EL (cell line): ENCODE measurements around the gene UGT1A7.
"Not testable (repeated sequence)": the region's sequence is repeated elsewhere in the genome, so short reads cannot be mapped to it uniquely, and the experiment has no call there.

Experiments
- DNase-seq: peaks from one replicate; pipeline ENCODE4 v3.0.0-alpha.2; 2016

Gene UGT1A7

DNA sequence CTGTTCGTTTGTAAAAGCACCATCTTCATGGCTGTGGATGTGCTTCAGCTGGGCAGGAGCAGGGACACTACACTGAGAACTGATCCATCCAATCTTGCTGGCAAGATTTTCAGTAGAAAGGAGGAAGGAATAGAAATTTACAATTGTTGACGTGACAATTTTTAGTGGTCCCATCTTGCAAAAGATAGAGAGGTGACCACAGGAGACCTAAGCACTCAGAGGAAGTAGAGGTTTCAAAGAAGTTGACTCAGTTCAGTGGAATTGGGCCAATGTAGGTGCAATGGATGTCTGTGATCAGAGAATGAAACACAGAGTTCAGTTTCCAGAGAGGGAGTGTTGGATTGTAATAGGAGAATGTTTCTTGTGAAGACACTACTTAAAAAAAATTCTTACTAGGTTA is 32.4 kb downstream of the UGT1A7 start:
- DNase-seq, result no peak

DNA sequence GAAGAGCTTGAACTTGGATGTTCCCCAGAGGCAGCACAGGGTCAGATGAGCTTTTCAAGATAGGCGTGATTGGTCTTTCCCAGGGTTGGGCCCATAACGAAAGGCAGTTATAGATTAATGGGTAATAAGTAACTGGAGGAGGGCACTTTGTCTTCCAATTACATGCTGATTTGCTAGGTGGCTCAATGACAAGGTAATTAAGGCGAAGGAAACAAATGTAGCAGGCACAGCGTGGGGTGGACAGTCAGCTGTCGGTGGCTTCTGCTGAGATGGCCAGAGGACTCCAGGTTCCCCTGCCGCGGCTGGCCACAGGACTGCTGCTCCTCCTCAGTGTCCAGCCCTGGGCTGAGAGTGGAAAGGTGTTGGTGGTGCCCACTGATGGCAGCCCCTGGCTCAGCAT is 36.9 kb downstream of the UGT1A7 start, which contains the start of gene UGT1A4:
TSS of gene UGT1A4 (plus strand) at position 185 of the 400 bp plus-strand sequence. CDS start at position 270, 85 bp downstream.
- DNase-seq, result no peak

DNA sequence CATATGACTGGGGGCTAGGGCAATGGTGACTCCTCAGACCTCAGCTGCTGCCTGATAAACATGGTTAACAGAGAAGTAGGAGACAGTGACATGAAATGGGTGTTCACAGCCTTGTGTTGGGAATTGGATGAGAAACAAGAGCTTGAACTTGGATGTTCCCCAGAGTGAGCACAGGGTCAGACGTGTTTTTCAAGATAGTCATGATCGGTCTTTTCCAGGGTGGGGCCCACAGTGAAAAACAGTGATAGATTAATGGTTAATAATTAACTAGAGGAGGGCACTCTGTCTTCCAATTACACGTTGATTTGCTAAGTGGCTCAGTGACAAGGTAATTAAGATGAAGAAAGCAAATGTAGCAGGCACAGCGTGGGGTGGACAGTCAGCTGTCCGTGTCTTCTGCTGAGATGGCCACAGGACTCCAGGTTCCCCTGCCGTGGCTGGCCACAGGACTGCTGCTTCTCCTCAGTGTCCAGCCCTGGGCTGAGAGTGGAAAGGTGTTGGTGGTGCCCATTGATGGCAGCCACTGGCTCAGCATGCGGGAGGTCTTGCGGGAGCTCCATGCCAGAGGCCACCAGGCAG is 47.1 kb downstream of the UGT1A7 start, which contains the start of gene UGT1A3:
TSS of gene UGT1A3 (plus strand) at position 320 of the 579 bp plus-strand sequence. CDS start at position 405, 85 bp downstream.
- DNase-seq, result no peak

DNA sequence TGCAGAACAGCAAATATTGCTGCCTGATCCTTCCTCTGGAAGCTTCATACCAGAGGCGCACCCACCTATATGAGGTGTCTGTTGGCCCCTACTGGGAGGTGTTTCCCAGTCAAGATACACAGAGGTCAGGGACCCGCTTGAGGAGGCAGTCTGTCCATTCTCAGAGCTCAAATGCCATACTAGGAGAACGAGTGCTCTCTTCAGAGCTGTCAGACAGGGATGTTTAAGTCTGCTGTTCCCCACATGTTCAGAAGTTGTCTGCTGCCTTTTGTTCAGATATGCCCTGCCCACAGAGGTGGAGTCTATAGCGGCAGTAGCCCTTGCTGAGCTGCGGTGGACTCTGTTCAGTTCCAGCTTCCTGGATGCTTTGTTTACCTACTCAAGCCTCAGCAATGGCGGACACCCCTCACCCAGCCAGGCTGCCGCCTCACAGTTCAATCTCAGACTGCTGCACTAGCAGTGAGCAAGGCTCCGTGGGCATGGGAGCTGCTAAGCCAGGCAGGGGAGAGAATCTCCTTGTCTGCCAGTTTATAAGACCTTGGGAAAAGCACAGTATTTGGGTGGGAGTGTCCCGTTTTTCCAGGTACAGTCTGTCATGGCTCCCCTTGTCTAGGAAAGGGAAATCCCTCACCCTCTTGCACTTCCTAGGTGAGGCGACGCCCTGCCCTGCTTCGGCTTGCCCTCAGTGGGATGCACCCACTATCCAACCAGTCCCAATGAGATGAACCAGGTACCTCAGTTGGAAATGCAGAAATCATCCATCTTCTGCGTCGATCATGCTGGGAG is 55.4 kb downstream of the UGT1A7 start:
- DNase-seq, result not testable (repeated sequence)

DNA sequence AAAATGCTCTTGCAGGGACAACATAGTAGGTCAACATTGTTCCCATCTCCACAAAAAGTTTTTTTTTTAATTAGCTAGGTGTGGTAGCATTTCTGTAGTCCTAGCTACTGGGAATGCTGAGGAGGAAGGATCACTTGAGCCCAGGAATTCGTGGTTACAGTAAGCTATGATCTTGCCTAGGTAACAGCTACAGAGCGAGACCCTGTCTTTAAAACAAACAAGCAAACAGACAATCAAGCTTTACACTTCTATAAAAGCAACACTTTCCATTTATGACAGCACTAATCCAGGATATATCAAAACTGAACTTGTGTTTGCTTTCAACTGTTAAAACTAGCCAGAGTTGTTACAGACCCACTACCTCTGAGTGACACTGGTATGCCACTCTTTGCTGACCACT is 59.2 kb downstream of the UGT1A7 start:
- no peak for DNase-seq

DNA sequence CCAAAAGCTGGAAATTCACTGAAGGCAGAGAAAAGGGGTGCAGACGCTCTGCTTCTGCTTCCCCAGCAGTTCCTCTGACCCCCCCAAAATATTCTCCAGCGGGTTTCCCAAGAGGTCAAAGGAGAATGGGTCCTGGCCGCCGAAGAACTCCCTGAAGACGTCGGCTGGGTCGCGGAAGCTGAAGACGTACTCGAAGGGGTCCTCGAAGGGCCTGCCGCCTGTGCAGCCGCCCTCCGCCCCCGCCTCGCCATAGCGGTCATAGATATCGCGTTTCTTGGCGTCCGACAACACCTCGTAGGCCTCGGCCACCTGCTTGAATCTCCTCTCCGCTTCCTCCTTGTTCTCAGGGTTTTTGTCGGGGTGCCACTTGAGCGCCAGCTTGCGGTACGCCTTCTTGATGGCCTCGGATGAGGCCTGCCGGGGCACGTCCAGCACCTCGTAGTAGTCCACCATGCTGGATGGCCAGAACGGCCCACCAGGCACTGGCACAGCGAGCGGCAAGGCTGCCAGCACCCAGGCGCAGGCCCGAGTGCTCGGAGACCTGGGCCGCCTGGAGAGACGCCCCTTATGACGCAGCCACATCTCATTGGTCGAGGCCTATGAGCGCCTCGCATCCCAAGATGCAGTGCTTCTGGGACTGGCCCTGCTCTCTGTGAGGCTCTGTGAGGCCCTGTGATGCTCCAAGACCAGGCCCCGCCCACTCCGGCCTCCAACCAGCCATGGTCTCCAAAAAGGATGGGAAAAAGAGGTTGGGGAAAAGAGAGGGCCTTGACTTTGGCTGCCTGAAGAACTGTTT is 62.0 kb downstream of the UGT1A7 start:
- no peak for DNase-seq

DNA sequence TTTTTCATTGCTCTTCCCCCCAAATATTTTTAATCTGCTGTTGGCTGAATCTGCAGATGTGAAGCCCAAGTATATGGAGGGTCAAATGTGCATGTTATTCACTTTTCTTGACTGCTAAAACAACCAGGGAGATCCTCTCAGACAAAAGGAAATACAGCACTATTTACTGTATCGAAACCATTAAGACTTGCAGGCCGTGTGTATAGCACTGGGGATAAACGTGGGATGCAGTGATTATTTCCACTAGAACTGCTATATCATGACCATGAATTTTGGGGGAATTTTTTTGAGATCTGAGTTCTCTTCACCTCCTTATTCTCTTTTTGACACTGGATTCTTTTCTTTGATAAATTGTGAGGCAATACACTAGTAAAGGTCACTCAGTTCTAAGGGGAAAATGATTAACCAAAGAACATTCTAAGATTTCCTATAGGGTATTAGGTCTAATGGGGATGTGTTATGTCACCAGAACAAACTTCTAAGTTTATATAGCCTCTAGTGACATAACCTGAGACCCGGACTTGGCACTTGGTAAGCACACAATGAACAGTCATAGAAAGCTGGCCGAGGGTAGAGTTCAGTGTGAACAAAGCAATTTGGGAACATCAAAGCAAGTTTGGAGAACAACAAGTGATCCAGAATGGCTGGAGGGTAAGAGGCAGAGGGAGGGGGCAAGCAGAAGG is 63.5 kb downstream of the UGT1A7 start:
- no peak for DNase-seq

DNA sequence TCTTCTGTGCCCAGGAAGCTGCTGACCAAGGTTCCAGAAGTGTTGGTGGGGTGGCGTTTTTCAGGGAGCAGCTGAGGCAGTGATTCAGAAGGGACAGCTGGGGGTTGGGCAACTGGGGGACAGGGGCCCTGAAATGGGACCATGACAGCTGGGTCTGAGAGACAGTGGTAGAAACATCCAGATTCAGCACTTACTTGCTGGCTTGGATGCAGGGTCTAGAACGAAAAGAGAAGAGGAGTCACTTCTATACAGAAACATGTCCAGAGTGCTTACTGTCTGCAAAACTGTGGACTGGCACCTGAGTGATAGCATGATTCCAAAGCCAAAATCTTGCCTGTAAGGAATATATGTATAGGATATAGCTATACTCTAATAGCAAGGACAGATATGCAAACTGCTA is 64.1 kb downstream of the UGT1A7 start:
- DNase-seq, result not testable (repeated sequence)

DNA sequence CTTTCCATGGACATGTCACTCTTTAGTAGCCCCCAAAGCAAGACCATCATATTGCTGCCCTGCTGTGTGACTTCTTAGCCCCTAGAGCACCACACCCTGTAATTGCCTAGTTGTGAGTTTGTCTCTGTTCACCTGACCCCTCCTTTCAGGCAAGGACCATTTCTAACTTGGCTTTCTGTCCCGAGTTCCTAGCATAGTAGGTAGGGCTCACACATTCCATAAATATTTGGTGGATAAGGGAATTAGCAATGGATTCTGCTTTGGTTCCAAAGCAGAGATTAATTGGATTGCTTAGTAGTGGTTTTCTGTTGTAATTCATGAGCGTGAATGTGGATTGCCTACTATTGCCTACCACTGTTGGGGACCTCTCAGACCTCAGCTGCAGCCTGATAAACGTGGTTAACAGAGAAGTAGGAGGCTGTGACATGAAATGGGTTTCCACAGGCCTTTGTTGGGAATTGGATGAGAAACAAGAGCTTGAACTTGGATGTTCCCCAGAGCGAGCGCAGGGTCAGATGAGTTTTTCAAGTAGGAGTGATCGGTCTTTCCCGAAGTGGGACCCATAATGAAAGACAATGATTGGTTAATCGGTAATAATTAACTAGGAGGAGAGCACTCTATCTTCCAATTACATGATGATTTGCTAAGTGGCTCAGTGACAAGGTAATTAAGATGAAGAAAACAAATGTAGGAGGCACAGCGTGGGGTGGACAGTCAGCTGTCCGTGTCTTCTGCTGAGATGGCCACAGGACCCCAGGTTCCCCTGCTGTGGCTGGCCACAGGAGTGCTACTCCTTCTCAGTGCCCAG is 65.0 kb downstream of the UGT1A7 start:
- DNase-seq, result no peak

DNA sequence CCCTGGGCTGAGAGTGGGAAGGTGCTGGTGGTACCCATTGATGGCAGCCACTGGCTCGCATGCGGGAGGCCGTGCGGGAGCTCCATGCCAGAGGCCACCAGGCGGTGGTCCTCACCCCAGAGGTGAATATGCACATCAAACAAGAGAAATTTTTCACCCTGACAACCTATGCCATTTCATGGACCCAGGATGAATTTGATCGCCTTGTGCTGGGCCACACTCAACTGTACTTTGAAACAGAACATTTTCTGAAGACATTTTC is 65.5 kb downstream of the UGT1A7 start:
- no peak for DNase-seq

DNA sequence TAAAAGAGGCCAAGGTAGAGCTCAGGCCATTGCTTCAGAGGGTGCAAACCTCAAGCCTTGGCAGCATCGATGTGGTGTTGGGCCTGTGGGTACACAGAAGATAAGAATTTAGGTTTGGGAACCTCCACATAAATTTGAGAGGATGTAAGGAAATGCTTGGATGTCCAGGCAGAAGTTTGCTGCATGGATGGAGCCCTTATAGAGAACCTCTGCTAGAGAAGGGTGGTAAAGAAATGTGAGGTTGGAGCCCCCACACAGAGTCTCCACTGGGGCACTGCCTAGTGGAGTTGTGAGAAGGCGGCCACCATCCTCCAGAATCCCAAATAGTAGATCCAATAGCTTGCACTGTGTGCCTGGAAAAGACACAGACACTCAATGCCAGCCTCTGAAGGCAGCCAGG is 69.0 kb downstream of the UGT1A7 start:
- DNase-seq, result not testable (repeated sequence)

DNA sequence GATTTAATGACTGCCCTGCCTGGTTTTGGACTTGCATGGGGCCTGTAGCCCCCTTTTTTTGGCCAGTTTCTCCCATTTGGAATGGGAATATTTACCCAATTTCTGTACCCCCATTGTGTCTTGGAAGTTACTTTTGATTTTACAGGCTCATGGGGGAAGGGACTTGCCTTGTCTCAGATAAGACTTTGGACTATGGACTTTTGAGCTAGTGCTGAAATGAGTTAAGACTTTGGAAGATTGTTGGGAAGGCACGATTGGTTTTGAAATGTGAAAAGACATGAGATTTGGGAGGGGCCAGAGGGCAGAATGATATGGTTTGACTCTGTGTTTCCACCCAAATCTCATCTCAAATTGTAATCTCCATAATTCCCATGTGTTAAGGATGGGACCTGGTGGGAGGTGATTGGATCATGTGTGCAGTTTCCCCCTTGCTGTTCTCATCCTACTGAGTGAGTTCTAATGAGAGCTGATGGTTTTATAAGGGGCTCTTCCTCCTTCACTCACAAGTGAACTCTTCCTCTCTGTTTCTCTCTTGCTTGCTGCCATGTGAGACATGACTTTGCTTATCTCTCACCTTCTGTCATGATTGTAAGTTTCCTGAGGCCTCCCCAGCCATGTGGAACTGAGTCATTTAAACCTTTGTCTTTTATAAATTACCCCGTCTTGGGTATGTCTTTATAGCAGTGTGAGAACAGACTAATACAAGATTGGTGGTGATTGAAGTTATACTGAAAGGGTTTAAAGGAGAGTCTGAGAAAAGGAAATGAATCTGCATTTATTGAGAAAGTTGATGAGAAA is 69.7 kb downstream of the UGT1A7 start:
- not testable (repeated sequence) for DNase-seq

DNA sequence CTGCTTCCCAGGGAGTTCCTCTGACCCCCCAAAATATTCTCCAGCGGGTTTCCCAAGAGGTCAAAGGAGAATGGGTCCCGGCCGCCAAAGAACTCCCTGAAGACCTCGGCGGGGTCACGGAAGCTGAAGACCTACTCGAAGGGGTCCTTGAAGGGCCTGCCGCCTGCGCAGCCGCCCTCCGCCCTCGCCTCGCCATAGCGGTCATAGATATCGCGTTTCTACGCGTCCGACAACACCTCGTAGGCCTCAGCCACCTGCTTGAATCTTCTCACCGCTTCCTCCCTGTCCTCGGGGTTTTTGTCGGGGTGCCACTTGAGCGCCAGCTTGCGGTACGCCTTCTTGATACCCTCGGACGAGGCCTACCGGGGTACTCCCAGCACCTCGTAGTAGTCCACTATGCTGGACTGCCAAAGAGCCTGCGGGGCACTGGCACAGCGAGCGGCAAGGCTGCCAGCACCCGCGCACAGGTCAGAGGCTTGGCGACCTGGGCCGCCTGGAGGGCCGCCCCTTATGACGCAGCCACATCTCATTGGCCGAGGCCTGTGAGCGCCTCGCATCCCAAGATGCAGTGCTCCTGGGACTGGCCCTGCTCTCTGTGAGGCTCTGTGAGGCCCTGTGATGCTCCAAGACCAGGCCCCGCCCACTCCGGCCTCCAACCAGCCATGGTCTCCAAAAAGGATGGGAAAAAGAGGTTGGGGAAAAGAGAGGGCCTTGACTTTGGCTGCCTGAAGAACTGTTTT is 73.3 kb downstream of the UGT1A7 start:
- no peak for DNase-seq

DNA sequence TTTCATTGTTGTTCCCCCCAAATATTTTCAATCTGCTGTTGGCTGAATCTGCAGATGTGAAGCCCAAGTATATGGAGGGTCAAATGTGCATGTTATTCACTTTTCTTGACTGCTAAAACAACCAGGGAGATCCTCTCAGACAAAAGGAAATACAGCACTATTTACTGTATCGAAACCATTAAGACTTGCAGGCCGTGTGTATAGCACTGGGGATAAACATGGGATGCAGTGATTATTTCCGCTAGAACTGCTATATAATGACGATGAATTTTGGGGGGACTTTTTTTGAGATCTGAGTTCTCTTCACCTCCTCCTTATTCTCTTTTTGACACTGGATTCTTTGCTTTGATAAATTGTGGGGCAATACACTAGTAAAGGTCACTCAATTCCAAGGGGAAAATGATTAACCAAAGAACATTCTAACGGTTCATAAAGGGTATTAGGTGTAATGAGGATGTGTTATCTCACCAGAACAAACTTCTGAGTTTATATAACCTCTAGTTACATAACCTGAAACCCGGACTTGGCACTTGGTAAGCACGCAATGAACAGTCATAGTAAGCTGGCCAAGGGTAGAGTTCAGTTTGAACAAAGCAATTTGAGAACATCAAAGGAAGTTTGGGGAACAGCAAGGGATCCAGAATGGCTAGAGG is 74.9 kb downstream of the UGT1A7 start:
- no peak for DNase-seq

DNA sequence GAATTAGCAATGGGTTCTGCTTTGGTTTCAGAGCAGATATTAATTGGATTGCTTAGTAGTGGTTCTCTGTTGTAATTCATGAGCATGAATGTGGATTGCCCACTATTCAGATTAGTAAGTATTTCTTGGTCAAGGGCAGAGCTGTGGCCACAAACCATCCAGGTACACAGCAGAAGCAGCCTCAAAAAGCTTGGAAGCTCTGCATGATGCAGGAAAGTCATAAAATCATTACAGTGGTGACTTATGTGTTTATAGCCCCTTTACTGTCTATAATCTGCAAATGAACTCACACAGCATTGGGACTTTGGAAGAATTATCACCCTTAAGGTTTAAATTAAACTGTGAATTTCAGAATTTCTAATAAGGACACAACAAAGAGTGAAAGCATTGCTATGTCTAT is 76.4 kb downstream of the UGT1A7 start:
- DNase-seq, result no peak

DNA sequence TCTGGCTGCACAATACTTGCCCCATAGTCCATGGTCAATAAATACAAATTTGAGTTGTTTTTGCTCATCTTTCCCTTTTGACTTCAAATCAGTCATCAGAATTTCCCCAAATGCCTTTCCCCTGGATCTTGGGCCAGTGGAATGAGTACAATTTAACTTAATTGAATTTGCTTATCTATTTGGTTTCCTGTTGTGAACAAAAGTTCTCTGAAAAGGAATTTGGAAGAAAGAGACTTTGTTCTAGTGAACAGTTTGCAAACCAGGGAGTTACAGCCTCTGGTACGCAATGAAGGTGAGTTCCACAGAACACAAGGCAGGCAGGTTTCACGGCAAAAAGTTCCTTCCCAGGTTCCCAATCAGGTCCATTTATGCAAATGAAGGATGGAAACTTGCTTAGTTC is 77.1 kb downstream of the UGT1A7 start:
- DNase-seq, result no peak

DNA sequence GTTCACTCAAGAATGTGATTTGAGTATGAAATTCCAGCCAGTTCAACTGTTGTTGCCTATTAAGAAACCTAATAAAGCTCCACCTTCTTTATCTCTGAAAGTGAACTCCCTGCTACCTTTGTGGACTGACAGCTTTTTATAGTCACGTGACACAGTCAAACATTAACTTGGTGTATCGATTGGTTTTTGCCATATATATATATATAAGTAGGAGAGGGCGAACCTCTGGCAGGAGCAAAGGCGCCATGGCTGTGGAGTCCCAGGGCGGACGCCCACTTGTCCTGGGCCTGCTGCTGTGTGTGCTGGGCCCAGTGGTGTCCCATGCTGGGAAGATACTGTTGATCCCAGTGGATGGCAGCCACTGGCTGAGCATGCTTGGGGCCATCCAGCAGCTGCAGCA is 78.3 kb downstream of the UGT1A7 start, which contains the start of gene UGT1A1:
TSS of gene UGT1A1 (plus strand) at position 228 of the 400 bp plus-strand sequence. CDS start at position 246, 18 bp downstream.
- DNase-seq, result no peak

DNA sequence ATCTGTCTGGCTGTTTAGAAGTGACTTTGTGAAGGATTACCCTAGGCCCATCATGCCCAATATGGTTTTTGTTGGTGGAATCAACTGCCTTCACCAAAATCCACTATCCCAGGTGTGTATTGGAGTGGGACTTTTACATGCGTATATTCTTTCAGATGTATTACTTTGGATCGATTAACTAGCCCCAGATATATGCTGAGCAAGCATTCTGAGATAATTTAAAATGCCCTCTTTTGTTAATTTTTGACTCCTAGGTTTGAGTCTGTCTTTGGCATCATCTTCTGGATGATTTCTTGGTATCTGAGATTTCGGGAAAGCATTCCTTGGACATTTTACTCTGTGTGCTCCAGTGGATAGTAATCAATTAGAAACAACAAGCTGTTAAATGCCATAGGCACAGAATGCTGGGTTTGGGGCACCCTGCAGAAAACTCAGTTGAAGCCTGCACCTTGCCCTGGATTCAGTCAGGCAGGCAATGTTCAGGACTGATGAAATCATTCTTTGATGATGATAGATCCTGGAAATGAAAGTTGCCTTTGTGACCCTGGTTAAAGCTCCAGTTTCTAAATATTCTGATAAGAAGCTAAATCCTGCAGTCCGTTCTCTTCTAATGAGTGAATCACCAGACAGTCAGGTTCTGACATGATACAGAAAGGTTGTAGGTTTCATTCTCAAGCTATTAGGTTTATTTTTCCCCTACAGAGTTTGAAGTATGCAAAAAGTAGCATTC is 79.5 kb downstream of the UGT1A7 start:
- no peak for DNase-seq

DNA sequence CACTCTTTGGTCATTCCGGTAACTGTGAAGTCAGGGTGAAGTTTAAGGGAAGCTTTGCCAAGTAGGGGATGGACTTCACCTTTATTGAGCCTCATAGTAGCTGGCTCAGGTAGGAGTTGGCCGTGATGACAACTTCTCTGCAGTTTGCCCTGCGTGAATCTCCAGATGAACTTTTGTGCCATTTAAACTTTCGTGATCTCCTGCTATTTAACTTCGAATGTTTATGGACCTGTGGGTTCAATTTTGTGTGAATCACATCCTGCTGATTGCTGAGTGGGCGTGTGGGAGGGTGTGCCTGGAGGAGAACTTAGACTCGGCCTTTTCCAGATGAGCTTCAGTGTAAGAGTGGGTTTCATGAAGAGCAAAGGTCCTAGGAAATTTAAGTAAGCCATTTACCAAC is 82.6 kb downstream of the UGT1A7 start:
- peak; percentile 50 for DNase-seq
